AG09309 (cell line): ENCODE results near the gene ETV3.

Experiments
- DNase-seq: peaks from one replicate; pipeline ENCODE4 v3.0.0-alpha.2; 2010; ENCODE audit warnings: low read depth
- H3K4me3 ChIP-seq: 2 replicates; pipeline ENCODE4 v1.5.1; 2011; ENCODE audit warnings: mild to moderate bottlenecking, low read depth, low read length, moderate library complexity; ENCODE audit not compliant: control insufficient read depth
- CTCF ChIP-seq: IDR thresholded peaks from 2 replicates; pipeline ENCODE4 v1.5.1; 2011; ENCODE audit warnings: mild to moderate bottlenecking, low read depth, low read length, inconsistent platforms; ENCODE audit not compliant: insufficient read depth, control insufficient read depth; ENCODE audit errors: missing control alignments

Gene ETV3

GRCh38 chr1:157091668-157092273 is 46.4 kb downstream of the ETV3 start:
- H3K4me3 ChIP-seq, result no peak overlapping the region
- no peak for TF ChIP-seq CTCF
- no peak for DNase-seq

GRCh38 chr1:157091186-157091585 is 47.0 kb downstream of the ETV3 start:
- TF ChIP-seq CTCF, result no peak
- DNase-seq, result no peak
- H3K4me3 ChIP-seq, result no peak overlapping the region

GRCh38 chr1:157090771-157091170 is 47.4 kb downstream of the ETV3 start:
- H3K4me3 ChIP-seq, result no peak overlapping the region
- no peak for DNase-seq
- no peak for TF ChIP-seq CTCF

GRCh38 chr1:157090196-157090647 is 48.0 kb downstream of the ETV3 start:
- no peak overlapping the region; the same call in 1 of the 2 replicates for H3K4me3 ChIP-seq
- DNase-seq, result peak; percentile 88
- peak; percentile 96 for TF ChIP-seq CTCF

- H3K4me3 ChIP-seq, result no peak overlapping the region
- no peak for DNase-seq
- no peak for TF ChIP-seq CTCF
These were observed 48.4 kb downstream of the ETV3 start for GRCh38 chr1:157089789-157090188.

- TF ChIP-seq CTCF, result no peak
- DNase-seq, result no peak
- H3K4me3 ChIP-seq, result no peak overlapping the region
These were observed 49.6 kb downstream of the ETV3 start for GRCh38 chr1:157088607-157089006.
